H9 (cell line): Measurements from ENCODE around the gene ST6GALNAC3. TPM values are rescaled to one million over a fixed set of nuclear protein-coding genes. Genes with fewer than 3 reads are reported as not detected.

Source experiments
- DNase-seq: peaks from one replicate; pipeline ENCODE4 v3.0.0-alpha.2; 2017
- H2AFZ ChIP-seq: one replicate; pipeline ENCODE4 v1.6.1; 2013; ENCODE audit warnings: mild to moderate bottlenecking, low read length, control low read depth, moderate library complexity
- H2AK5ac ChIP-seq: 2 replicates; pipeline ENCODE4 v1.6.1; 2013; ENCODE audit warnings: low read length, control low read depth, mixed read lengths; ENCODE audit not compliant: insufficient read length
- H2BK120ac ChIP-seq: one replicate; pipeline ENCODE4 v1.6.1; 2013; ENCODE audit warnings: low read depth, mild to moderate bottlenecking, low read length, control low read depth, inconsistent platforms; ENCODE audit not compliant: poor library complexity, severe bottlenecking
- H2BK12ac ChIP-seq: 2 replicates; pipeline ENCODE4 v1.6.1; 2013; ENCODE audit warnings: low read length, control low read depth, mixed read lengths, low read depth; ENCODE audit not compliant: insufficient read length
- H2BK15ac ChIP-seq: 2 replicates; pipeline ENCODE4 v1.6.1; 2013; ENCODE audit warnings: low read depth, low read length, control low read depth
- H2BK20ac ChIP-seq: one replicate; pipeline ENCODE4 v1.6.1; 2013; ENCODE audit warnings: low read depth, mild to moderate bottlenecking, low read length, control low read depth, inconsistent platforms; ENCODE audit not compliant: poor library complexity, severe bottlenecking
- H2BK5ac ChIP-seq: 2 replicates; pipeline ENCODE4 v1.6.1; 2013; ENCODE audit warnings: low read length, control low read depth, mixed read lengths; ENCODE audit not compliant: insufficient read length
- H3K14ac ChIP-seq: 2 replicates; pipeline ENCODE4 v1.6.1; 2013; ENCODE audit warnings: low read length, control low read depth; ENCODE audit not compliant: insufficient read depth
- H3K18ac ChIP-seq: 2 replicates; pipeline ENCODE4 v1.6.1; 2013; ENCODE audit warnings: low read depth, mild to moderate bottlenecking, mixed read lengths, low read length, control low read depth; ENCODE audit not compliant: insufficient read length
- H3K23ac ChIP-seq: 2 replicates; pipeline ENCODE4 v1.6.1; 2013; ENCODE audit warnings: low read length, control low read depth, mixed read lengths, low read depth; ENCODE audit not compliant: insufficient read length
- H3K23me2 ChIP-seq: 2 replicates; pipeline ENCODE4 v1.6.1; 2013; ENCODE audit warnings: low read depth, mild to moderate bottlenecking, mixed read lengths, low read length, control low read depth; ENCODE audit not compliant: insufficient read length, poor library complexity, severe bottlenecking
- H3K27ac ChIP-seq: 2 replicates; pipeline ENCODE4 v1.5.1; 2013; ENCODE audit warnings: low read length, control low read depth, mixed read lengths, low read depth; ENCODE audit not compliant: insufficient read length
- H3K27me3 ChIP-seq: 2 replicates; pipeline ENCODE4 v1.6.1; 2013; ENCODE audit warnings: low read length, control low read depth, inconsistent platforms; ENCODE audit not compliant: insufficient read depth
- H3K4ac ChIP-seq: 2 replicates; pipeline ENCODE4 v1.6.1; 2013; ENCODE audit warnings: low read depth, mild to moderate bottlenecking, control low read depth, inconsistent platforms, low read length, moderate library complexity
- H3K4me1 ChIP-seq: 2 replicates; pipeline ENCODE4 v1.6.1; 2013; ENCODE audit warnings: low read length, control low read depth, inconsistent platforms; ENCODE audit not compliant: insufficient read depth
- H3K4me2 ChIP-seq: 2 replicates; pipeline ENCODE4 v1.6.1; 2013; ENCODE audit warnings: low read length, control low read depth, mixed read lengths; ENCODE audit not compliant: insufficient read length, insufficient read depth
- H3K56ac ChIP-seq: 2 replicates; pipeline ENCODE4 v1.6.1; 2013; ENCODE audit warnings: low read depth, mild to moderate bottlenecking, mixed read lengths, low read length, control low read depth; ENCODE audit not compliant: insufficient read length
- H3K79me1 ChIP-seq: 2 replicates; pipeline ENCODE4 v1.6.1; 2013; ENCODE audit warnings: low read depth, mild to moderate bottlenecking, moderate library complexity, low read length, control low read depth, inconsistent platforms; ENCODE audit not compliant: insufficient read depth, poor library complexity, severe bottlenecking
- H3K79me2 ChIP-seq: 2 replicates; pipeline ENCODE4 v1.6.1; 2013; ENCODE audit warnings: low read length, control low read depth, inconsistent platforms; ENCODE audit not compliant: insufficient read depth
- H3K9ac ChIP-seq: 2 replicates; pipeline ENCODE4 v1.6.1; 2013; ENCODE audit warnings: low read length, control low read depth, mixed read lengths; ENCODE audit not compliant: insufficient read length; ENCODE audit errors: extremely low read depth
- H3K9me3 ChIP-seq: one replicate; pipeline ENCODE4 v1.6.1; 2013; ENCODE audit warnings: low read depth, low read length, inconsistent platforms; ENCODE audit not compliant: control insufficient read depth
- H3T11ph ChIP-seq: one replicate; pipeline ENCODE4 v1.6.1; 2013; ENCODE audit warnings: mild to moderate bottlenecking, low read length, control low read depth, inconsistent platforms
- H4K20me1 ChIP-seq: one replicate; pipeline ENCODE4 v1.6.1; 2013; ENCODE audit not compliant: control insufficient read depth, insufficient read length, insufficient read depth
- H4K5ac ChIP-seq: 2 replicates; pipeline ENCODE4 v1.6.1; 2013; ENCODE audit warnings: low read depth, mild to moderate bottlenecking, mixed read lengths, low read length, control low read depth; ENCODE audit not compliant: insufficient read length
- H4K8ac ChIP-seq: replicated peaks from 2 replicates; pipeline ENCODE4 v1.6.1; 2013; ENCODE audit warnings: low read length, control low read depth, mixed read lengths, low read depth; ENCODE audit not compliant: insufficient read length
- H4K91ac ChIP-seq: 2 replicates; pipeline ENCODE4 v1.6.1; 2013; ENCODE audit warnings: low read depth, mild to moderate bottlenecking, moderate library complexity, mixed read lengths, low read length, control low read depth; ENCODE audit not compliant: insufficient read length
- H3K27ac Mint-ChIP-seq, 3 experiments: 2 replicates in 2 of 3; 3 replicates in 1 of 3; pipeline ENCODE4 v1.8.0; 2020 to 2021; ENCODE audit warnings: mixed read lengths in 3 of 3, mild to moderate bottlenecking in 1 of 3, moderate library complexity in 1 of 3
- H3K27me3 Mint-ChIP-seq: 2 replicates; pipeline ENCODE4 v1.8.0; 2021; ENCODE audit warnings: low read depth, mild to moderate bottlenecking, moderate library complexity, mixed read lengths
- H3K36me3 Mint-ChIP-seq, 3 experiments: 2 replicates in 2 of 3; 3 replicates in 1 of 3; pipeline ENCODE4 v1.8.0; 2020 to 2021; ENCODE audit warnings: low read depth in 3 of 3, mixed read lengths in 3 of 3; ENCODE audit not compliant: insufficient read depth in 1 of 3
- H3K4me1 Mint-ChIP-seq, 2 experiments: 2 replicates each; pipeline ENCODE4 v1.8.0; 2020; ENCODE audit warnings: mixed read lengths in 2 of 2
- H3K4me3 Mint-ChIP-seq, 2 experiments: 2 replicates in 1 of 2; 3 replicates in 1 of 2; pipeline ENCODE4 v1.8.0; 2020 to 2021; ENCODE audit warnings: mild to moderate bottlenecking in 2 of 2, mixed read lengths in 2 of 2, moderate library complexity in 1 of 2
- H3K9me3 Mint-ChIP-seq, 2 experiments: 2 replicates in 1 of 2; 3 replicates in 1 of 2; pipeline ENCODE4 v1.8.0; 2020; ENCODE audit warnings: mild to moderate bottlenecking in 2 of 2, mixed read lengths in 2 of 2, moderate library complexity in 1 of 2
- CTCF ChIP-seq: fragments of 200-600 bp; sonication (generic); conservative IDR thresholded peaks from 3 replicates; pipeline ENCODE4 v1.8.0; 2021; ENCODE audit warnings: antibody characterized with exemption, mild to moderate bottlenecking
- total RNA-seq: library from RNA; stranded (reverse); gene quantifications from 2 replicates; pipeline ENCODE4 v1.2.1, GENCODE V29; 2021

The ST6GALNAC3 gene
- total RNA-seq, 1 experiment from 2014 or later: 11.2 TPM

- H2AFZ ChIP-seq: no peak overlapping the region
- H3T11ph ChIP-seq: no peak overlapping the region
- no peaks in the 10 kb centered on the region; the same call in none of the 2 replicates for H3K4me1 ChIP-seq
- no peaks in the 10 kb centered on the region for H3K23me2 ChIP-seq
- Mint-ChIP-seq H3K27me3 (no peaks in the 10 kb centered on the region), H3K9me3 (no peaks in the 10 kb centered on the region), H3K36me3 (no peaks in the 10 kb centered on the region), H3K4me3 (no peak overlapping the region), H3K4me1 (peaks cover 18 to 21% of the 10 kb centered on the region in 2 experiments), H3K27ac (peak overlapping the region; percentile 6 to 80 (median 47); a peak in 5 of 7 replicates)
- H3K4ac ChIP-seq: no peak overlapping the region
- no peaks in the 10 kb centered on the region for H3K27me3 ChIP-seq
- no peak overlapping the region for H4K8ac ChIP-seq
- no peak overlapping the region for H3K56ac ChIP-seq
- H4K20me1 ChIP-seq: no peaks in the 10 kb centered on the region
- no peaks in the 10 kb centered on the region for H3K79me2 ChIP-seq
- no peak for TF ChIP-seq CTCF
- H2BK15ac ChIP-seq: no peak overlapping the region
- H3K79me1 ChIP-seq: no peaks in the 10 kb centered on the region
- no peak overlapping the region for H2BK120ac ChIP-seq
- no peak overlapping the region for H3K18ac ChIP-seq
- H3K27ac ChIP-seq: no peak overlapping the region
- no peak overlapping the region for H4K5ac ChIP-seq
- no peak overlapping the region for H2BK5ac ChIP-seq
- H2BK20ac ChIP-seq: no peak overlapping the region
- H3K14ac ChIP-seq: no peak overlapping the region
- H3K9ac ChIP-seq: no peak overlapping the region
- no peaks in the 10 kb centered on the region for H3K9me3 ChIP-seq
- no peak overlapping the region for H2AK5ac ChIP-seq
- H3K23ac ChIP-seq: no peak overlapping the region
- no peak overlapping the region for H4K91ac ChIP-seq
- DNase-seq: no peak
- H3K4me2 ChIP-seq: no peak overlapping the region
- H2BK12ac ChIP-seq: no peak overlapping the region
Observed at GRCh38 chr1:76494807-76495206, 420.3 kb downstream of the ST6GALNAC3 start.
